SU-DHL-6 (cell line): Measurements from ENCODE around the gene SYT2.
"Not testable (repeated sequence)": the region's sequence is repeated elsewhere in the genome, so short reads cannot be mapped to it uniquely, and the experiment has no call there.

ENCODE experiments used
- H2AFZ ChIP-seq: fragments of 200-600 bp; sonication (generic); 2 replicates; pipeline ENCODE4 v1.6.1; 2014; ENCODE audit warnings: low read depth, mild to moderate bottlenecking, moderate library complexity, mixed read lengths, antibody characterized with exemption, low read length; ENCODE audit not compliant: severe bottlenecking
- H3F3A ChIP-seq: fragments of 200-600 bp; shearing (Covaris generic); 2 replicates; pipeline ENCODE4 v1.6.0; 2016; ENCODE audit warnings: antibody characterized with exemption, mild to moderate bottlenecking; ENCODE audit not compliant: insufficient read depth
- H3K27ac ChIP-seq: fragments of 200-600 bp; sonication (generic); 2 replicates; pipeline ENCODE4 v1.5.1; 2016; ENCODE audit warnings: low read depth, mild to moderate bottlenecking, low read length, moderate library complexity, mixed read lengths
- H3K27me3 ChIP-seq: fragments of 200-600 bp; sonication (generic), shearing (Covaris generic); 2 replicates; pipeline ENCODE4 v1.6.0; 2014; ENCODE audit warnings: mild to moderate bottlenecking, low read length
- H3K36me3 ChIP-seq: fragments of 200-600 bp; sonication (generic); 2 replicates; pipeline ENCODE4 v1.6.1; 2014; ENCODE audit warnings: mild to moderate bottlenecking, low read length, mixed read lengths
- H3K4me2 ChIP-seq: fragments of 300-600, 200-600 bp; shearing (Covaris generic), sonication (generic); 2 replicates; pipeline ENCODE4 v1.6.0; 2014; ENCODE audit warnings: low read length, low read depth, mild to moderate bottlenecking; ENCODE audit not compliant: poor library complexity, severe bottlenecking
- H3K4me3 ChIP-seq: fragments of 200-600 bp; sonication (generic); 2 replicates; pipeline ENCODE4 v1.5.1; 2014; ENCODE audit warnings: antibody characterized with exemption, low read length, mild to moderate bottlenecking, mixed read lengths; ENCODE audit not compliant: insufficient read depth, poor library complexity, severe bottlenecking
- H3K79me2 ChIP-seq: fragments of 200-600 bp; sonication (generic); 2 replicates; pipeline ENCODE4 v1.6.1; 2014; ENCODE audit warnings: mild to moderate bottlenecking, low read length, moderate library complexity; ENCODE audit not compliant: insufficient read depth
- H3K9ac ChIP-seq: fragments of 200-600 bp; sonication (generic); 2 replicates; pipeline ENCODE4 v1.7.0; 2014; ENCODE audit warnings: mild to moderate bottlenecking, low read length
- H3K9me2 ChIP-seq: fragments of 200-600 bp; sonication (generic); replicated peaks from 2 replicates; pipeline ENCODE4 v1.6.1; 2014; ENCODE audit warnings: low read length; ENCODE audit not compliant: insufficient read depth
- H3K9me3 ChIP-seq: fragments of 200-600 bp; sonication (generic); 2 replicates; pipeline ENCODE4 v1.6.1; 2014; ENCODE audit warnings: low read length, mixed read lengths; ENCODE audit not compliant: insufficient read depth
- H4K20me1 ChIP-seq: fragments of 200-600 bp; sonication (generic); 2 replicates; pipeline ENCODE4 v1.6.1; 2014; ENCODE audit warnings: low read depth, mild to moderate bottlenecking, antibody characterized with exemption, low read length, moderate library complexity, mixed read lengths
- CTCF ChIP-seq: fragments of 200-600 bp; sonication (generic); IDR thresholded peaks from one replicate; pipeline ENCODE4 v1.5.1; 2017; ENCODE audit warnings: antibody characterized with exemption, mild to moderate bottlenecking, low read length, moderate library complexity; ENCODE audit not compliant: insufficient read depth, poor library complexity, severe bottlenecking
- EZH2phosphoT487 ChIP-seq: fragments of 200-600 bp; sonication (generic), shearing (Covaris generic); conservative IDR thresholded peaks from 2 replicates; pipeline ENCODE4 v1.6.1; 2018; ENCODE audit warnings: mild to moderate bottlenecking, antibody characterized with exemption, low read length, moderate library complexity, mixed read lengths

SYT2 gene

GRCh38 chr1:202584707-202585589 is 125.3 kb downstream of the SYT2 start:
- Histone ChIP-seq H2AFZ (no peak overlapping the region), H3K27me3 (no peaks in the 10 kb centered on the region), H3K79me2 (no peaks in the 10 kb centered on the region), H3K4me2 (no peak overlapping the region), H3K4me3 (no peak overlapping the region), H3K9me2 (no peaks in the 10 kb centered on the region), H3K36me3 (no peaks in the 10 kb centered on the region), H3K9me3 (no peaks in the 10 kb centered on the region), H3K27ac (no peak overlapping the region), H3F3A (no peaks in the 10 kb centered on the region), H3K9ac (no peak overlapping the region), H4K20me1 (no peaks in the 10 kb centered on the region)
- no peak for TF ChIP-seq EZH2phosphoT487
- TF ChIP-seq CTCF: no peak

GRCh38 chr1:202582350-202582749 is 127.9 kb downstream of the SYT2 start:
- not testable (repeated sequence) for H3K4me2 ChIP-seq, H3K9me3 ChIP-seq, H3K79me2 ChIP-seq, H2AFZ ChIP-seq, H4K20me1 ChIP-seq, H3K9me2 ChIP-seq, H3K27ac ChIP-seq, H3K36me3 ChIP-seq, H3K4me3 ChIP-seq, H3F3A ChIP-seq, H3K27me3 ChIP-seq, H3K9ac ChIP-seq

DNA sequence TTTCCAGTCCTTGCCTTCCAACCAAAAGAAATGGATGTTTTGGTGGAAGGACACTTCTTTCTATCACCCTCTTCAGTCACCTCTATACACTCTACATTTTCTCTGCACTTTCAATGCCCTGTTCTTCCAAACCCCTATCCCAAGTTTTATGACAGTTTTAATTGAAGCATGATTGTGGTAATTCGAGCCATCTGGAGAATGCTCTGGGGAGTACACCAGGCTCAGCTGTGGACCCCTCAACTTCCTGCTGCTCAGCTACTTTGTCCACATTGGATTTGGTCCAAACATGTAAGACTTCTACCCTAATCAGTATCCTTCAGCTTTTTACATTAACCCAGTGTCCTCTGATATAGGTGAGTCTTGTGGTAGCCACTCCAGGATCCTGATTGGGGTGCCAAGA is 129.6 kb downstream of the SYT2 start:
- no peaks in the 10 kb centered on the region for H3K9me2 ChIP-seq
- H3K27ac ChIP-seq: no peak overlapping the region
- H3K27me3 ChIP-seq: no peaks in the 10 kb centered on the region
- H4K20me1 ChIP-seq: no peaks in the 10 kb centered on the region
- TF ChIP-seq EZH2phosphoT487: no peak
- TF ChIP-seq CTCF: no peak
- no peaks in the 10 kb centered on the region for H3K36me3 ChIP-seq
- H3K4me2 ChIP-seq: no peak overlapping the region
- no peaks in the 10 kb centered on the region for H3K9me3 ChIP-seq
- H3K9ac ChIP-seq: no peak overlapping the region
- no peak overlapping the region for H2AFZ ChIP-seq
- H3K79me2 ChIP-seq: no peaks in the 10 kb centered on the region
- H3F3A ChIP-seq: no peaks in the 10 kb centered on the region
- no peak overlapping the region for H3K4me3 ChIP-seq

GRCh38 chr1:202579806-202580205 is 130.4 kb downstream of the SYT2 start:
- H3K27me3 ChIP-seq: no peaks in the 10 kb centered on the region
- no peak for TF ChIP-seq EZH2phosphoT487
- TF ChIP-seq CTCF: no peak
- no peaks in the 10 kb centered on the region for H3F3A ChIP-seq
- no peaks in the 10 kb centered on the region for H3K9me2 ChIP-seq
- H3K79me2 ChIP-seq: no peaks in the 10 kb centered on the region
- no peak overlapping the region for H3K4me3 ChIP-seq
- no peak overlapping the region for H3K27ac ChIP-seq
- H3K4me2 ChIP-seq: no peak overlapping the region
- H2AFZ ChIP-seq: no peak overlapping the region
- H3K9ac ChIP-seq: no peak overlapping the region
- no peaks in the 10 kb centered on the region for H3K36me3 ChIP-seq
- H4K20me1 ChIP-seq: no peaks in the 10 kb centered on the region
- H3K9me3 ChIP-seq: no peaks in the 10 kb centered on the region
